ENCODE results near the gene TENT4B.

Gene TENT4B

DNA sequence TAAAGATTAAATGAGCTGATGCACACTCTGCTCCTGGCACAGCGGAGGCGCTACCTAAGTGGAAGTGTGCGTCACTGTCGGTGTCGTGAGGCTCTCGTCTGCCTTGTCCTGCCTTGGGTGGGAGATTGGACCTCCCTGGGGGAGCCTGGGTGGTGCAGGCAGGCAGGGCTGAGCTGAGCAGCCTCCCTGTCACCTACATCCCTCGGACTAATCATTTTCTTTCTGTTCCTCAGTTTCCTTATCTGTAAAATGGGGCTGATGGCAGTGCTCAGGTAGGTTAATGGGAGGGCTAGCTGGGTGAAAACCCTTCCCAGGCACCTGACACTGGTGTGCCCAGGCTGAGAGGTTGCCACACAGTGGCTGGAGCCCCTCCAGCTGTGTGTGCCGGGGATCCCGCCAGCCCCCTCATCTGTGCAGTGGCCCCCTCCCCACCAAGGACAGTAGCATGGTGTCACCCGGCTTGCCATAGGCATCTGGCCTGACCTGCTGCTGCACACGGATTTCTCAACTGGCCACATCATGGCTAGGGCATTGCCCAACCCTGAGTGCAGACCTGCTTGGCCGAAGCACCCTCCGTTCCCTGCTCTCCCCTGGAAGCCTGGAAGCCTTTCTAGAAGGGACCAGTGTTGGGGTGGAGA lies 117.5 kb downstream of the TENT4B start:
- WGBS (ENCODE audit: extremely low coverage, insufficient coverage, insufficient read length): no CpG with 5 or more reads among the region's 13 CpGs
- H3K9me3 ChIP-seq (ENCODE audit: insufficient read depth, low read depth, low read length): no peaks in the 10 kb centered on the region
- DNase-seq: peak; percentile 79 to 85
- no peaks in the 10 kb centered on the region for H3K36me3 ChIP-seq (ENCODE audit: control insufficient read depth in 1 of 2, insufficient read depth in 2 of 2, low read length in 2 of 2)
- no peak overlapping the region for H3K27ac ChIP-seq (ENCODE audit: low read depth, low read length)
- H3K79me1 ChIP-seq (ENCODE audit: low read length): peaks cover 8% of the 10 kb centered on the region
- no peak overlapping the region for H2BK5ac ChIP-seq (ENCODE audit: low read depth, low read length, poor library complexity)
- no peak overlapping the region for H2BK12ac ChIP-seq (ENCODE audit: low read length)
- no peaks in the 10 kb centered on the region for H3K27me3 ChIP-seq (ENCODE audit: insufficient read depth, low read length)
- no peak overlapping the region for H4K12ac ChIP-seq (ENCODE audit: low read depth, low read length)
- H3K4me3 ChIP-seq (ENCODE audit: low read depth, low read length): no peak overlapping the region
- H3K23ac ChIP-seq (ENCODE audit: low read length): no peak overlapping the region
- no peaks in the 10 kb centered on the region for H3K79me2 ChIP-seq (ENCODE audit: control insufficient read depth, insufficient read depth, low read length, poor library complexity)
- no peak overlapping the region for H4K8ac ChIP-seq (ENCODE audit: low read depth, low read length)
- no peak overlapping the region for H3K4ac ChIP-seq (ENCODE audit: low read depth, low read length)
- no peak overlapping the region for H2AK5ac ChIP-seq (ENCODE audit: low read length)
- H2BK120ac ChIP-seq (ENCODE audit: insufficient read depth, low read length, poor library complexity): no peak overlapping the region
- H2AFZ ChIP-seq (ENCODE audit: insufficient read depth, low read length, poor library complexity): no peak overlapping the region
- no peak overlapping the region for H4K91ac ChIP-seq (ENCODE audit: low read depth, low read length)
- no peak overlapping the region for H3K18ac ChIP-seq (ENCODE audit: low read length)
- peaks cover 14 to 15% of the 10 kb centered on the region in 2 experiments for H3K4me1 ChIP-seq (ENCODE audit: control insufficient read depth in 1 of 2, insufficient read depth in 2 of 2, low read length in 2 of 2)
- H3K4me2 ChIP-seq (ENCODE audit: low read length): no peak overlapping the region
- no peak overlapping the region for H3K9ac ChIP-seq (ENCODE audit: low read length)
- H3K14ac ChIP-seq (ENCODE audit: low read length): no peak overlapping the region

DNA sequence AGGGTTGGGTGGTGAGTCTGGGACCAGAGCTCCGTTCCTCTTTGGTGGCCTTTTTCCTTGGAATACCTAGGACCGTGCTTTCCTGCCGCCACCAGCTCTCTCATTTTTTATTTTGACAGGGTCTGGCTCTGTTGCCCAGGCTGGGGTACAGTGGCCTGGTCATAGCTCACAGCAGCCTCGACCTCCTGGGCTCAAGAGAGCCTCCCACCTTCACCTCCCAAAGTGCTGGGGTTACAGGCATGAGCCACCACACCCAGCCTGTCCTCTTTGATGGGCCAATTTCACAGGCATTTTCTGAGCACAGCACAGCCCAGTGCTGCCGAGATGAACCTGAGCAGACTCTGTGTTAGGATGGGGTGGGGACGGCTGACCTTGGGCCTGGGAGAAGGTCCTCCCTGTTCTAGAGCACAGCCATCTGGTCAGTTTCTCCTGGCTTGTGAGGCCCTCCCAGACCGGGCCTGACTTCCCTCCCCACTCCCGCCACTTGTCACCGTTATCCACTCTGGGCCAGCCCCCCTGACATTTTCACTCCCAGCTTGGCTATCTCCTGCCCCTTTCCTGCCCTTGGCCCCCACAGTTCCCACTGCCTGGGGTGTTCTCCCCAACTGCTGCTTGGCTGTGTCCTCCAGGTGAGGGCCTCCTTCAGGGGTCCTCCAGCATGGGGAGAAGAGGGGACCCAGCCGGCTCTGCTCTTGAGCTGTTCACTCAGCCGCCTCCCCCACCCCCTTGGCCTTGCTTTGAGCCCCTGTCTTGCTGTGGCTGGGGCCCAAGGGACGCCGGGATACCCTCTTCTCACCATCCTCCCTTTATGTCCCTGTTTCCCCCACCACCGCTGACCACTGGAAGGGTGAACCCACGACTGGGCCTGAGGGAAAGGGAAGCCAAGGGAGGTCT lies 118.3 kb downstream of the TENT4B start:
- H3K9me3 ChIP-seq (ENCODE audit: insufficient read depth, low read depth, low read length): no peaks in the 10 kb centered on the region
- H3K4me1 ChIP-seq (ENCODE audit: control insufficient read depth in 1 of 2, insufficient read depth in 2 of 2, low read length in 2 of 2): peaks cover 8 to 9% of the 10 kb centered on the region in 2 experiments
- no peaks in the 10 kb centered on the region for H3K79me2 ChIP-seq (ENCODE audit: control insufficient read depth, insufficient read depth, low read length, poor library complexity)
- no peak overlapping the region for H2BK12ac ChIP-seq (ENCODE audit: low read length)
- H3K18ac ChIP-seq (ENCODE audit: low read length): no peak overlapping the region
- WGBS (ENCODE audit: extremely low coverage, insufficient coverage, insufficient read length): no CpG with 5 or more reads among the region's 15 CpGs
- no peak overlapping the region for H3K9ac ChIP-seq (ENCODE audit: low read length)
- H3K27ac ChIP-seq (ENCODE audit: low read depth, low read length): no peak overlapping the region
- peak overlapping the region; percentile 9 for H3K14ac ChIP-seq (ENCODE audit: low read length)
- no peak overlapping the region for H4K12ac ChIP-seq (ENCODE audit: low read depth, low read length)
- no peak overlapping the region for H2AFZ ChIP-seq (ENCODE audit: insufficient read depth, low read length, poor library complexity)
- no peak overlapping the region for H2AK5ac ChIP-seq (ENCODE audit: low read length)
- no peak overlapping the region for H3K4ac ChIP-seq (ENCODE audit: low read depth, low read length)
- no peak overlapping the region for H4K8ac ChIP-seq (ENCODE audit: low read depth, low read length)
- no peaks in the 10 kb centered on the region for H3K36me3 ChIP-seq (ENCODE audit: control insufficient read depth in 1 of 2, insufficient read depth in 2 of 2, low read length in 2 of 2)
- peak; percentile 25 to 47 for DNase-seq
- no peak overlapping the region for H3K23ac ChIP-seq (ENCODE audit: low read length)
- peak overlapping the region; percentile 60 for H4K91ac ChIP-seq (ENCODE audit: low read depth, low read length)
- H2BK5ac ChIP-seq (ENCODE audit: low read depth, low read length, poor library complexity): no peak overlapping the region
- no peaks in the 10 kb centered on the region for H3K27me3 ChIP-seq (ENCODE audit: insufficient read depth, low read length)
- H3K4me2 ChIP-seq (ENCODE audit: low read length): no peak overlapping the region
- H3K79me1 ChIP-seq (ENCODE audit: low read length): peaks cover 3% of the 10 kb centered on the region
- no peak overlapping the region for H3K4me3 ChIP-seq (ENCODE audit: low read depth, low read length)
- peak overlapping the region; percentile 45 for H2BK120ac ChIP-seq (ENCODE audit: insufficient read depth, low read length, poor library complexity)

DNA sequence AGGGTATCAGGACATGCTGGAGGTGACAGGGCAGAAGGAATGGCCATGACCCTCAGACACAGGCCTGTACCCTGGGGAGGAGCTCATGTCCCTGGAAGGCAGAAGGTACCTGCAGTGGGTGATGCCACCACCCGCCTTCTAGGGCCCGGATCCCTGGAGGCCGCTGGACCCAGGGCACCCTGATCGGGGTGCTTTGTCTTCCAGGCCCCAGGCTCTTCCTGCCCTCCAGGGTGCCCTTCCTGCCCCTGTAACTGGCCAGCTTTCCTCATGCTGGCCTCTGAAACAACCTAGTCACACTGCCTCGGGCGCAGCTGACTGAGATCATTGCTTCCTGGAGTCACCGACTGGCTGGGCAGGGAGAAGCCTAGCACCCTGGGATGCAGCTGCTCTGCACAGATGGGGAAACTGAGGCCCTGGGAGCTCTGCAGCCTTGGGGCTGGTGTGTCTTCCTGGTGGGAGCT lies 119.0 kb downstream of the TENT4B start:
- peak overlapping the region; percentile 15 for H3K14ac ChIP-seq (ENCODE audit: low read length)
- no peak overlapping the region for H3K4me3 ChIP-seq (ENCODE audit: low read depth, low read length)
- DNase-seq: peak; percentile 93 to 94
- H3K27me3 ChIP-seq (ENCODE audit: insufficient read depth, low read length): no peaks in the 10 kb centered on the region
- H4K8ac ChIP-seq (ENCODE audit: low read depth, low read length): no peak overlapping the region
- no peak overlapping the region for H4K12ac ChIP-seq (ENCODE audit: low read depth, low read length)
- H3K27ac ChIP-seq (ENCODE audit: low read depth, low read length): no peak overlapping the region
- no peak overlapping the region for H3K18ac ChIP-seq (ENCODE audit: low read length)
- WGBS (ENCODE audit: extremely low coverage, insufficient coverage, insufficient read length): no CpG with 5 or more reads among the region's 7 CpGs
- peaks cover 4 to 5% of the 10 kb centered on the region in 2 experiments for H3K4me1 ChIP-seq (ENCODE audit: control insufficient read depth in 1 of 2, insufficient read depth in 2 of 2, low read length in 2 of 2)
- no peaks in the 10 kb centered on the region for H3K36me3 ChIP-seq (ENCODE audit: control insufficient read depth in 1 of 2, insufficient read depth in 2 of 2, low read length in 2 of 2)
- no peak overlapping the region for H2AFZ ChIP-seq (ENCODE audit: insufficient read depth, low read length, poor library complexity)
- H3K9ac ChIP-seq (ENCODE audit: low read length): no peak overlapping the region
- H3K9me3 ChIP-seq (ENCODE audit: insufficient read depth, low read depth, low read length): no peaks in the 10 kb centered on the region
- no peak overlapping the region for H3K4ac ChIP-seq (ENCODE audit: low read depth, low read length)
- H2BK120ac ChIP-seq (ENCODE audit: insufficient read depth, low read length, poor library complexity): no peak overlapping the region
- peak overlapping the region; percentile 60 for H4K91ac ChIP-seq (ENCODE audit: low read depth, low read length)
- no peak overlapping the region for H2AK5ac ChIP-seq (ENCODE audit: low read length)
- H3K23ac ChIP-seq (ENCODE audit: low read length): no peak overlapping the region
- H2BK5ac ChIP-seq (ENCODE audit: low read depth, low read length, poor library complexity): no peak overlapping the region
- H3K4me2 ChIP-seq (ENCODE audit: low read length): no peak overlapping the region
- H3K79me1 ChIP-seq (ENCODE audit: low read length): no peaks in the 10 kb centered on the region
- H3K79me2 ChIP-seq (ENCODE audit: control insufficient read depth, insufficient read depth, low read length, poor library complexity): no peaks in the 10 kb centered on the region
- no peak overlapping the region for H2BK12ac ChIP-seq (ENCODE audit: low read length)

DNA sequence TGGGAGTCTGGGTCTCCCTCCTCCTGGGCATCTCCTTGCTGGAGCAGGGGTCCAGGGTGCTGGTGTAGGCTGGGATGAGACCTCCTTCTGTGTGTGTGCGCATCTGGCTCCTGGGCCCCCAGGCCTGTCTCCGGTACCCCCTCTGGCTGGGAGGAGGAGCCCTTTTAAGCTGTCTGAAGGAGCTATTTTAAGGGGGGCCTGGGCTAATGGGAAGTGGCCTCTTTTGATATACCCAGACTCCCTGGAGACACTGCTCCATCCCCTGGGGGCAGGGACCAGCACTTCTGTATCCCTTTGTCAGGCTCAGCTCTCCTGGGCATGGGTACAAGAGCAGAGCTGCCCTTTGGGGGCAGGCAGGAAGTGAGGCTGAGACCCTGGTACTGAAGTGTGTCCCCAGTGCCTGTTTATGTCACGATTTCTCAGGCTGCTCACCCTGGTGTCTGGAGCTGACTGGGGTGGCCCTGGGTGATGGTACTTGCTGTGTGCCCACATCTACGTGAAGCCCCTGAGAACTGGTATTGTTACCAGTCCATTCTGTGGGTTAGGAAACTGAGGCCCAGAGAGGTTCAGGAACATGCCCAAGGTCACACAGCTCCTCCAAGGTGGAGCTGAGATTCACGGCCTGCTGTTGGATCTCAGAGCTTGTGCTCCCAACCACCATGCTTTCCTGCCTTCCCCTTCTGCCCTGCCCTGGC lies 119.7 kb downstream of the TENT4B start:
- H3K9me3 ChIP-seq (ENCODE audit: insufficient read depth, low read depth, low read length): no peaks in the 10 kb centered on the region
- H3K27me3 ChIP-seq (ENCODE audit: insufficient read depth, low read length): no peaks in the 10 kb centered on the region
- H3K4me1 ChIP-seq (ENCODE audit: control insufficient read depth in 1 of 2, insufficient read depth in 2 of 2, low read length in 2 of 2): peaks cover 0 to 4% of the 10 kb centered on the region in 2 experiments
- H3K36me3 ChIP-seq (ENCODE audit: control insufficient read depth in 1 of 2, insufficient read depth in 2 of 2, low read length in 2 of 2): no peaks in the 10 kb centered on the region
- no peak for DNase-seq
- H2AFZ ChIP-seq (ENCODE audit: insufficient read depth, low read length, poor library complexity): no peak overlapping the region
- H4K12ac ChIP-seq (ENCODE audit: low read depth, low read length): no peak overlapping the region
- no peak overlapping the region for H3K4me3 ChIP-seq (ENCODE audit: low read depth, low read length)
- H4K8ac ChIP-seq (ENCODE audit: low read depth, low read length): no peak overlapping the region
- H3K27ac ChIP-seq (ENCODE audit: low read depth, low read length): no peak overlapping the region
- no peak overlapping the region for H3K4me2 ChIP-seq (ENCODE audit: low read length)
- H3K79me1 ChIP-seq (ENCODE audit: low read length): no peaks in the 10 kb centered on the region
- H2AK5ac ChIP-seq (ENCODE audit: low read length): no peak overlapping the region
- no peak overlapping the region for H3K18ac ChIP-seq (ENCODE audit: low read length)
- no peaks in the 10 kb centered on the region for H3K79me2 ChIP-seq (ENCODE audit: control insufficient read depth, insufficient read depth, low read length, poor library complexity)
- H3K9ac ChIP-seq (ENCODE audit: low read length): no peak overlapping the region
- no peak overlapping the region for H4K91ac ChIP-seq (ENCODE audit: low read depth, low read length)
- H2BK120ac ChIP-seq (ENCODE audit: insufficient read depth, low read length, poor library complexity): no peak overlapping the region
- no peak overlapping the region for H2BK12ac ChIP-seq (ENCODE audit: low read length)
- WGBS (ENCODE audit: extremely low coverage, insufficient coverage, insufficient read length): no CpG with 5 or more reads among the region's 5 CpGs
- no peak overlapping the region for H2BK5ac ChIP-seq (ENCODE audit: low read depth, low read length, poor library complexity)
- H3K14ac ChIP-seq (ENCODE audit: low read length): no peak overlapping the region
- H3K4ac ChIP-seq (ENCODE audit: low read depth, low read length): no peak overlapping the region
- H3K23ac ChIP-seq (ENCODE audit: low read length): no peak overlapping the region
